RKO (cell line): Measurements from ENCODE around the gene GPC1.
A peak's percentile ranks its signal among the peaks of the same experiment; 100 is the strongest.
"Not testable (repeated sequence)": the region's sequence is repeated elsewhere in the genome, so short reads cannot be mapped to it uniquely, and the experiment has no call there.

Source experiments
- DNase-seq: peaks from one replicate; pipeline ENCODE4 v3.0.0-alpha.2; 2016; ENCODE audit warnings: low spot score

GPC1 gene, protein sequence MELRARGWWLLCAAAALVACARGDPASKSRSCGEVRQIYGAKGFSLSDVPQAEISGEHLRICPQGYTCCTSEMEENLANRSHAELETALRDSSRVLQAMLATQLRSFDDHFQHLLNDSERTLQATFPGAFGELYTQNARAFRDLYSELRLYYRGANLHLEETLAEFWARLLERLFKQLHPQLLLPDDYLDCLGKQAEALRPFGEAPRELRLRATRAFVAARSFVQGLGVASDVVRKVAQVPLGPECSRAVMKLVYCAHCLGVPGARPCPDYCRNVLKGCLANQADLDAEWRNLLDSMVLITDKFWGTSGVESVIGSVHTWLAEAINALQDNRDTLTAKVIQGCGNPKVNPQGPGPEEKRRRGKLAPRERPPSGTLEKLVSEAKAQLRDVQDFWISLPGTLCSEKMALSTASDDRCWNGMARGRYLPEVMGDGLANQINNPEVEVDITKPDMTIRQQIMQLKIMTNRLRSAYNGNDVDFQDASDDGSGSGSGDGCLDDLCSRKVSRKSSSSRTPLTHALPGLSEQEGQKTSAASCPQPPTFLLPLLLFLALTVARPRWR

DNA sequence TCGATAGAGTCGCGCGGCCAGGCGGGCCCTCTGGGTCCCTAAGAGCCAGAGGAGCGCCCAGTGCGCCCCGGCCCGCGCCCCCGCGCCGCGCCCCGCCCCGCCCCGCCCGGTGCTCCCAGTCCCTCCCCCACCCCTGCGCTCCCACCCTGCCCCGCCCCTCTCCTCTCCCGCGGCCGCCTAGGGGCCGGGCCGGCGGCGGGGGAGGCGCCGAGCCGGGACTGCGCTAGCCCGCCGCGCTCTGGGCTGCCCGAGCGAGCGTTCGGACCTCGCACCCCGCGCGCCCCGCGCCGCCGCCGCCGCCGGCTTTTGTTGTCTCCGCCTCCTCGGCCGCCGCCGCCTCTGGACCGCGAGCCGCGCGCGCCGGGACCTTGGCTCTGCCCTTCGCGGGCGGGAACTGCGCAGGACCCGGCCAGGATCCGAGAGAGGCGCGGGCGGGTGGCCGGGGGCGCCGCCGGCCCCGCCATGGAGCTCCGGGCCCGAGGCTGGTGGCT lies at the start of gene GPC1:
TSS of gene GPC1 (plus strand) at position 207 of the 491 bp plus-strand sequence. CDS start at position 463, 256 bp downstream.
- DNase-seq = peak; percentile 80

DNA sequence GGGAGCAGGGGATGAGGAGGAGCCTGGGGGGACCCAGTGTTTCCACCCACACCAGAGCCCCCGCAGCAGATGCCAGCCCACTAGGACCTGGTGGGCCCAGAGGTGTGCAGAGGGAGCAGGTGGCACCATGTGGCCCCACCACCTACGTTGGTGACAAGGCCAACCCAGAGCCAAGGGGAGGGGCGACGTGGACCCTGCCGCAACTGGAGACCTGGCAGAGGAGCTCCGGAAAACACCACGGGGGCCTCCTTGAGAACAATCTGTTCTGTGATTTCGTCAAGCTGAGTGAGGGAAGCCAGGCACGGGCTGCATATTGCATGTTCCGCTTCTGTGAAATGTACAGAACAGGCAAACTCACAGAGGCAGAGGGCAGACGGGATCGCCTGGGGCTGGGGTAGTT lies 49.1 kb upstream of the GPC1 start:
- DNase-seq = no peak

DNA sequence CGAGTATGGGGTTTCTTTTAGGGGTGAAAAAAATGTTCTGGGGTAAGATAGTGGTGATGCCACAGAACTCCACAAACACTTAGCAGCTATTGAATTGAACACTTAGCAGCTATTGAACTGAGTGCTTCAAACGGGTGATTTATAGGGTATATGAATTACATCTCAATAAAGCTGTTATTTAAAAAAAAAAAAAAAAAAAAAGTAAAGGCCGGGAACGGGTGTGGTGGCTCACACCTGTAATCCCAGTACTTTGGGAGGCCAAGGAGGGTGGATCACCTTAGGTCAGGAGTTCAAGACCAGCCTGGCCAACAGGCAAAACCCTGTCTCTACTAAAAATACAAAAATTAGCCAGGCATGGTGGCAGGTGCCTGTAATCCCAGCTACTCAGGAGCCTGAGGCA lies 48.7 kb upstream of the GPC1 start:
- DNase-seq = not testable (repeated sequence)

DNA sequence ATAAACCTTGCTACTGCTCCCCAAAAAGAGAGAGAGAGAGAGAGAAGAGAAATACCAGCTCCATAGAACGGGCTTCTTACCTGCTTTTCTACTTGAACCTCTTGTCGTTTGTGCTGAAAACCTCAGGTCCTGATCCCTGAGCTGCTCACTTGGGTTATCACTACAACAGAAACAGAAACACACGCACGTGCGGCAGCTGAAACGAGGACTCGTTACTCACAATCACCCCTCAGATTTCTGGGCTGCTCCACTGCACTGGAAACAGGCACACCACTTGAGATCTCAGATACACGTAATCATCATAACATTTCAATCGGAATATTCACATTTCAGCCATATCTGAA lies 48.2 kb upstream of the GPC1 start:
- no peak for DNase-seq

DNA sequence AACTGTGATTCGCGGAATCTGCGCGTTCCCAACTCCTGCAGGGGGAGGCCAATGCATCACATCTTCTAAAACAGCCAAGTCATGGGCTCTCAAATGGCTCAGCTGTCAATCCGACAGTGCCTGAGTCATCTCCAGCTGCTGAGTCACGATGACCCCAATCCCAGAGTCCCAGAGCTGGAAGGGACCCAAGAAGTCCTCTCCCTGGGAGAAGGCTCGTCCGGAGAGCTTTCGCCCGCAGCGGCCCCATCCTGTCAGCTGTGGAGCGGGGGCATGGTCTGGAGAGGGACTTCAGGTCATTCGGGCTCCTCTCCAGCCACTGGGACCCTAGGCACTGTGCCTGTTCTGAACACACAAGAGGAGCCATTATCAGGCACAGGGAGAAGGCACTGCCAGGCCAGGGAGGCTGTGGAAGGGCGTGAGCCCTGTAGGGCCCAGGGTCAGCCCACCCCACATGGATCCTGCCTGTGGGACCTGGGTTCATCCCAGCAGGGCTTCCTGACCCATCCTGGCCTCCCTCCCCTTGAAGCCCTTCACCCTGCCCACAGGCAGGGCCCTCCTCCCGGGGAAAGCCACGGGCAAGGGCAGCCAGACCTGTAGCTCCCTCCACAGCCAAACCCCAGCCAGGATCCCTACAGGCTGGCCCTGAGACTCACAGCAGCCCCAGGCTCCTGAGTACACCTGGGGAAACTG lies 47.6 kb upstream of the GPC1 start:
- DNase-seq = peak; percentile 95

DNA sequence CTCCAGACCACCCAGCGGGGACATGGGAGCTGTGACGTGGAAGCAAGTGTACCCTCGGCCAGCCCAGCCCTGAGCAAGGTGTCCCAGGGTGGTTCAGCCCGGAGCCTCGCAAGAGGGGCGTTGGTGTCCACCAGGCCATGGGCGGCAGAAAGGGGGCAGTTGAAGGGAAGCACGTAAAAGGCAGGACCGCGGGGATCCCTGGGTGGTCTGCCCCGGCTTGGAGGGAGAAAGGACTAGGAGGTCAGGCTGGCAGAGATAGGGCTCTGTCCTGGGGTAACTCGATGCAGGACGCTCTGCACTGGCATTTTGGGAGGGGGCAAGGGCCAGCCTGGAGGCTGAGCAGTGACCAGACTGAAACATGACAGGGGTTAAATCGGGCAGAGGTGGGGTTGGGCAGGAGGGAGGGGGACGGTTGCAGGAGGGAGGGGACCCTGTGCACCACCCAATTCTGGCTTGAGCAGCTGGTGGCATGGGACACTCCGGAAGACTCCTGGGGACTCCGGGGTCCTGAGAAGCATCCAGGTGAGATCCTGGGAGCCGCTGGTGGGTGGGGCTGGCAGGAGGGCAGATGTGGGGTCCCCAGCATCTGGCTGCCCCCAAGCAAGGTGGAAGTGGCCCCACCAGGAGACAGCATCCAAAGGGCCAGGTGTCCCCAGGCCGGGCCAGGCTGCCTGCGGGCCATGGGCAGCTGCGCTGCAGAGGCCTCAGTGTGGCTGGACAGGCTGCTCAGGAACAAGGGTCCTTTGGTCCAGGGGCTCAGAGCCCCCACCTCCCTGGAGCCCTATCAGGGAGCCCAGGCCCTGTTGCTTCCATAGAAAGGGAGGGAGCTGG lies 46.8 kb upstream of the GPC1 start:
- no peak for DNase-seq

DNA sequence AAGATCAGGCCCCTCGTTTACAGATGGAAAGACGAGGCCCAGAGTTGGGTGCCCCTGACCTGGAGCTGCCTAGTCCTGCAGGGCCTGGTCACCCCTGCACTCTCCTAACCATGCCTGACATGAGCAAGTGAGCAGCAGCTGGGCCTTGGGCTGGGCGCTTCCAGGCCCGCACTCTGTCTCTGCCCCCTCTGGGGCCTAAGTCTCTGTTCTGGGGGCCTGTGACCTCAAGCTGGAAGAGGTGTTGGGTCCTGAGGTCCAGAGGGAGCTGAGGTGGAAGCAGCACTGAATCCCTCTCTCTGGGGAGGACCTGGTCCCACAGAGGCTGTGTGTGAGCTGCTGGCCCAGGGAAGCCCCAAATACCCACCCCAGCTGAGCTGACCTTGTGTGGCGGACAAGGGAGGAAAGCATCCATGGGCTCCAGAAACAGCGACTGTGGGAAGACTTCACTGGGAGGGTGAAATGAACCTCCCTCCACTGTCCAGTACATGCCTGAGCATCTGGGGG lies 46.1 kb upstream of the GPC1 start:
- DNase-seq = no peak

DNA sequence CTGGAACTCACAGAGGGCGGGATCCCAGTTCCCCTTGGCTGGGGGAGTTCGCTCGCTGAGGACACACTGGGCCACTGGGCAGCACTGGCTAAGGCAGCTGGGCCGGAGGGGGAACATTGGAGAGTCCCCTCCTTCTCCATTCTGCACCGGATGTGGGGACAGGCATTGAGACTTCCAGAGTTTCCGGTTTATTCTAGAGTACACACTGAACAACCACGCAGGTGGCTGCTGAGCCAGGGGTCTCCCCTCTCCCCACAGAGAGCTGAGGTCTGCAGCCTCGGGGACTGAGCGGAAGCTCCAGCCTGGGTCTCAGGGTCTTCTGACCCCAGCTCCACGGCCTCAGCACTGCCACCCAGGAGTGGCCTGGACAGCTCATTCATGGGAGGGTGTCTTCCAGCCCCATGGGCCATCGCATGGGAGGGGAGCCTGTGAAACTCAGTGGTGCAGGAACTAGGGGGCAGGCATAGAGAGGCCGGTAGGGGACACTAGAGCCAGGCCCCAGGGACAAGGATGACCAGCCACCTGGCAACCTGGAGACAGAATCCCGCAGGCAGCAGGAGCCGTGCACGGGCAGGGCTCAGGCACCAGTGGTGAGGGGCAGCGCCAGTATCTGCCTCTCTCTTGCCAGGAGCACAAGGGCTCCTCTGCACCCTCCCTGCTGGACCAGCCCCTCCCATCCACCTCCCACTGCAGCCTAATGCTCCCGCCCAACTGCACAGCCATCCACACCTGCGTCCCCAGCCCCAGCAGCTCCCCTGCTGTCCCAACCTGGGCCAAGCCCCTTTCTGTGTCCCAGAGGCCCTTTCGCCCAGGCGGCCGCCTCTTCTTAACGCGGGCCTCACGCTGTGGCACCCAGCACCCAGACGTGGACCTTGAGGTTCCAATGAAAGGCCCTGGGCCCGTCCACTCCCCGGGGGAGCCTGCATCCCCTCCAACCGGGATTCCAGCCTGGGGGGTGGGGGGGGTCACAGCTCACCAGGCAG lies 45.1 kb upstream of the GPC1 start:
- DNase-seq = no peak

DNA sequence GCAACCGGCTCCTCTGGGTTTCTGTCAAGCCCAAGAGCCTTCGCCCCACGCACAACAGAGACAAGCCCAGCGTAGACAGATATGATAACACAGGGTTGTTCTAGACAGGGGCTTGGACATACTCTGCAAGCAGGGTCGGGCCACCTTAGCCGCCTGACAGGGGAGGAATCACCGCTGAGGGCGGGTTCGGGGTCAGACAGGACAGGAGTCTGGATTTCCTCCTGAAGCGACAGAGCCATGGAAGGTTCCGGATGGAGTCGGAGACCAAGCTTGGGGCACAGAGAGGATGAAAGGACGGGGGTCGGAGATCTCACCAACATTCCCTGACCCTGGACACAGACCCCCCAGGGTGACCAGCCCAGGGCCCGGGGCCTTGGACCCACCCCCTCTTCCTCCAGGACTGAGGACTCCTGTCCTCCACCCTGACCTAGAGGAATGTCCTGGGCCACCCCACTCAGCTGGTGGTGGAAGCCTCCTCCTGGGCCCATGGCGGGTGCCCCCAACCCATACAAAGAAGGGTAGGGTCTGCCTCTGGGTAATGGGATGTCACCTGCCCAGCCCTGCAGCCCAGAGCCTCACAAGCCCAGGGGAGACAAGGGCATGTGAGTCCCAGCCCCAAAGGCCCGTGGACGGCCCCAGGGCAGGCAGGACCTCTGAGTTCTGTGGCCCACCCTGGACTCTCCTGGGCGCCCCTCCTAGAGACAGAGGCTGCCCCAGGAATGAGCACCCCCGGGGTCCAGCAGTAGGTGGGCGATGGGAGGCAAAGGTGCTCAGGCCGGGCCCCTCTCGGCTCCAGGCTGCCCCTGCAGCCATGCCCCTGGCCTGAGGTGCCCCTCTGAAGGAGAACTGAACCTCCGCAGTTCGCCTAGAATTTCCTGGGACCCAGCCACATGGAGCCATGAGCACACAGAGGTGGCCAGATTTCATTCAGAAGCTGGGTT lies 44.1 kb upstream of the GPC1 start:
- DNase-seq = no peak

DNA sequence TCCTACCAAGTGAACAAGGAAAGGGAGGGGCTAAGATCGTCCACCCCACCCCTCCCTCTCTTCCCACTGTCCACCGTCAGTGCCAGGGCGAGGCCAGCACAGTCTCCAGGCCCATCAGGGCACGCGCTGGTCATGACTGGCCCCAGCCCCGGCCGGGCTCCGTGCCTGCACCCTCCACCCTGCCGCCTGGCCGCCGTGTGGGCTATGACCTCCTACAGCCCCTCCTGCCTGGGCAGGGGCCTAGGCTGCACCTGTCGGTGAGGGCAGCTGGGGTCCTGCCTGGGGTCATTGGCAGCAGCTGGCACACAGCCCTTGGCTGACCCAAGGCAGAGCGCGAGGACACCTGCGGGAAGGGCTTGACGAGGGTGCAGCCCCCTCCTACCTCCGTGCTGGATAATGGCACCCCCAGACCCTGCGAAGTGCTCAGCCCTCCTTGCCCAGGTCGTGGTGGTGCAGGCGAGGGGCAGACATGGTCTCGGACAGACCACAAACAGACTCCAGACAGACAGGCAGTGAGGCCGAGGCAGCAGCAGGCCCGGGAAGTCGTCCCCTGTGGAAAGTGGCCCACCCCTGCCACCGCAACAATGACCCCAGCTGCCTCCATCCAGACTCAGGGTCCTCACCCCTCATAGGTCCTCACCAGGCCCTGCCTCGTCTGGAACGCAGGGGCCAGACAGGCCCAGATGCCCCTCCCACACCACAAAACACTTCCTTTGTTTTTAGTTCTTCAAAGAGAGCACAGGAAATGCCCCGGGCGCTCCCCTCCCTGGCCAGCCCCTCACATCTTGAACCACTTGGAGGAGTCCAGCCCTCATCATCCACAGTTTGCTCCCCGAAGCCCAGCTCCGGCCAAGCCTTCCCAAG lies 43.1 kb upstream of the GPC1 start:
- no peak for DNase-seq

DNA sequence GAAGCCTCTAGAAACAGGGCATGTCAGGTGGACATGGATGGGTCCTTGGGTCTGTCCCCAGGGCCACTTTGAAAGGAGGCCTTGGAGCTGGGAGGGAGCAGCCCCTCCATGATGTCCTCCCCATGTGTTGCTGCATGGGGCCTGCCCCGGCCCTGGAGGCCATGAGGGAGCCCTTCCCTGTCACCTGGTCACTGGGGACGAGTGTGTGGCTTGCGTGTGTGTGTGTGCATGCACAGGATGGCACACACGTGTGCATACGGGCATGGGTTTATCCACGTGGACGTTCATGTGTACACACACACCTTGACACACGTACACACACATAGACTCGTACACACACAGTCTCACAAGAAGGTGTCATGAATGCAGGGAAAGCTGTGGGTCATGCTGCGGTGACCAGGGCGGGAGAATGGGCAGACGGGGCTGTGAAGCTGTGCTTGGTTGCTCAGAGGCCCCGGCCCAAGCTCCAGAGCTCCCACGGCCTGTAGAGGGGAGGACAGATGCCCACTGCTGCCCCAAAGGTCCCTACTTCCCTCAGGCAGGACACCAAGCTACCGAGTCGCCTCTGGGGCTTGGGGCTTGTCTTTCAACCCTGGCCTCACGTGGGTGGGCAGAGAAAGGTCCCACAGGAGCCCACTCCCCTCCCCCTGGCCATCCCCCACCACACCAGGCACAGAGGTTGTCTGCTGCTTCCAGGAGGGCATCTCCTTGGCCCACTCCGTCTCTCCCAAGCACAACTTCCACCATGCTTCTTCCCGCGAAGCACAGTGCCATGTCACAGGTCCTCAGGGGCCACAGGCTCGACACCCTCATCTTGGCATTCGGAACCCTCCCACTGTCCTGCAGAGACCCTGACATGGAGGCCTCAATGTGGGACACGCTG lies 42.3 kb upstream of the GPC1 start:
- no peak for DNase-seq

DNA sequence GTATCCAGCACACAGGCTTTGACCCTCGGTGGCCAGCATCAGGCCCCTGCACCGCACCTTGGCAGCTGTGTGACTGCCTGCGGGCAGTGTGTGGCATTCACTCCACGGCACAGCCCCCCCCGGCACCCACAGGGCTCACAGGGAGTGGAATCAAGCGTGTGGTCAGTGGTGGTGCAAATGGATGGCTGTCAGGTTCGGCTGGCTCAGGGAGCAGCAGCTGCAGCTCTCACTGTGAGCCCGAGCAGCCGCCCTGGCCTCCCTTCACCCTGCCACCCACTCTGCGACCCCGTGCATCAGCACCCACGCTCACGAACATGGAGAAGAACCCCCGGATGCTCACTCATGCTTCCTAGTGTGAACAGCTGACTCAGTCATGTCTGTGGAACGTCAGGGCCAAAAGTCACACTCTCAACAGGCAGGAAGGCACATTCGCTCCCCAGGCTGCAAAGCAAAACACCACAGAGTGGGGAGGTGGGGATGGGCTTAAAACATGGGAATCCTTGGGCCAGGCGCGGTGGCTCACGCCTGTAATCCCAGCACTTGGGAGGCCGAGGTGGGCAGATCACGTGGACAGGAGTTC lies 41.5 kb upstream of the GPC1 start:
- no peak for DNase-seq

DNA sequence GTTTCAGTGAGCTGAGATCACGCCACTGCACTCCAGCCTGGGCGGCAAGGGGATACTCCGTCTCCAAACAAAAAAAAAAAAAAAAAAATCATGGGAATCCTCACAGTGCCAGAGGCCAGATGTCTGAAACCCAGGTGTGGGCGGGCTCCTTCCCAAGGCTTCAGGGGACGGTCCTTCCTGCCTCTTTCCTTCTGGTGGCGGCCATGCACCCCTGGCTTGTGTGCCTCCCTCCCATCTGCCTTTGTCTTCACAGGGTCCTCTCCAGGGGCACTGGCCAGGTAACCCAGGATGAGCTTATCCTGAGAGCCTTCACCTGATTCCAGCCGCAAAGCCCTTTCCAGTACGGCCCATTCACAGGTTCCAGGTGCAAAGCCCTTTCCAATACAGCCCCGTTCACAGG lies 40.9 kb upstream of the GPC1 start:
- no peak for DNase-seq

DNA sequence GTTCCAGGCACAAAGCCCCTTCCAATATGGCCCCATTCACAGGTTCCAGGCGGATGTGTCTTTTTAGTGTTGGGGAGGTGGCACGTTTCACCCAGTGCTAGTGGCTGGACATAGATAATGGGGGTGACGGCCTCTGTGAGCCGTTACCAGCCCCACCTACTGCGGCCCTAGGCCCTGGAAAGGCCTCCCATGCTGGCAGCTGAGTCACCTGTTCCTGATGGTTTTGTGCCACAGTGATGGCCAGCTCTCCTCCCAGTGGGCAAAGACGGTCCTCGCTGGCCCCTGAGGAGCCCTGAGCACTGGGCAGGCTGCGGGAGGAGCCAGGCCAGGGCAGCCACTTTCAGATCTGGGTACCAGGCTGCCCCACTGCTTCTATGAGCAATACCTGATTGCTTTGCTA lies 40.0 kb upstream of the GPC1 start:
- no peak for DNase-seq

DNA sequence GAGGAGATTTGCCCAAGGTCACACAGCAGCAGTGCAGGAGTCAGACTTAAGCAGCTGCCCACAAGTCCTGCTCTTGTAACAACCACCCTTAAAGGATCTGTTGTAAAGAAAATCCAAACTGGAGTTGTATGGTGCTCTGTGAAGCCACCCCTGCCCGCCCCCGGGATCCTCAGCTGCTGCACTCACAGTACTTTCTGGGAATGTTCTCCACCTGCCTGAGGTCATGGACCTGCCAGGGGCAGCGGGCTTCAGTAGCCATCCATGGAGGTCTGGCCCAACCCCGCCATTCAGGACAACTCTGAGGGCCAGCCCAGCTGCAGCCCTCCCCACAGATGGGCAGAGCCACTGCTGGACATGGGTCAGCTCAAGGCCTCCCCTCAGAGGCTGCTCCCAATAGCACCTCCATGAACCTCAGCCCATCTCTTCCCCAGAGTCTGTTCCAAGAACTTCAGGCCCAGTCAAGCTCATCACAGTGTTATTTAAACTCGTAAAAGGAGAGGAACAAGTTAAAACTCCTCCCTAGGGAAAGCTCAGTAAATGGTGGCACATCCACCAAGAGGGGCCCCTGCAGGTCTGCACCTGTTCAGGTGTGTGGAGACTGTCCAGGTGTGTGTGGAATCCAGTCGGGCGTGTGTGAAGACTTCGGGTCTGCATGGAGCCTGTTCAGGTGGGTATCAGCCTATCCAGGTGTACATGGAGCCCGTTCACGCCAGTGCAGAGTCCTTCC lies 39.4 kb upstream of the GPC1 start:
- DNase-seq = no peak
